ENCODE data around the gene PREPL.

Gene PREPL

GRCh38 chr2:44349506-44349905 is 11.8 kb downstream of the PREPL start:
- no peak overlapping the region for H3K4me3 ChIP-seq (replicated peaks; ENCODE audit: low read depth, low read length)
- no peak for TF ChIP-seq CTCF (IDR thresholded peaks at IDR 0.05; ENCODE audit: low read length, missing control alignments)
- DNase-seq (ENCODE audit: low read depth), result no peak

DNA sequence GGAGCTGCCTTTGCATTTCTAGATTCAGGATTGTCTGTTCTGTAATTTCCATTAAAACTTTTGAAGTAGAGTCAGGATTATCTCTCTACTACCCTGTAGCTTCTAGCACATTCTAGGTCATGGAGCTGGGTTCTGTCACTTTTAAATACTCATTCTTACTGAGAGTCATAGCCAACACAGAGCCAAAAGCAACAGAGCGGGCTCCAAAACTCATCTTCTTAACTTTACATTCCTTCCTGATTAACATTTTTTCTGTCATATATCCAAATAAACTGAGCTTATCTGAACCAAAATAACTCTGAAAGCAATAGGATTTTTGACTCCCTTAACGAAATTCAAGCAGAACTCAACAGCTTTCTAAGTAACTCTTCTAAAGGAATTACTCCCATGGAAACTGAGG is 12.9 kb downstream of the PREPL start:
- TF ChIP-seq CTCF (IDR thresholded peaks at IDR 0.05; ENCODE audit: low read length, missing control alignments), result no peak
- no peak overlapping the region for H3K4me3 ChIP-seq (replicated peaks; ENCODE audit: low read depth, low read length)
- DNase-seq (ENCODE audit: low read depth), result peak; percentile 60

DNA sequence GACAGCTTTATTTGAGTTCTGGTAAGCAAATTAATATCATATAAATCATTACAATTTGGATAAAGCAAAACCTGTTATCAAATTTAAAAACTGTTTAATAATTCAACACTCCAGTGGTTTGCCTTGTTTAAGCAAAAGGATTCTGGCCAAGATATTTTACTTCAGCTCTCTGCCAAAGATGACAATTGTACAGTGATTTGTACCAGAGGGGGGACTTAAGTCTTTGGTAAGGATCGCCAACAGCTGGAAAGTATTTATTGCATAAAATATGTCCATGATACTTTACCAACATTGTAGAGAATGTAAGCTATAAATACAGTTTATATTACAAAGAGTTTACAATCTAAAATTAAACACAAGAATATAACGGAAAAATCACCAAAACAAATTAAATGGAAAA is 13.8 kb downstream of the PREPL start:
- no peak for TF ChIP-seq CTCF (IDR thresholded peaks at IDR 0.05; ENCODE audit: low read length, missing control alignments)
- no peak for DNase-seq (ENCODE audit: low read depth)
- no peak overlapping the region for H3K4me3 ChIP-seq (replicated peaks; ENCODE audit: low read depth, low read length)

- DNase-seq (ENCODE audit: low read depth), result peak; percentile 47
- H3K4me3 ChIP-seq (replicated peaks; ENCODE audit: low read depth, low read length), result no peak overlapping the region
- peak; percentile 35 for TF ChIP-seq CTCF (IDR thresholded peaks at IDR 0.05; ENCODE audit: low read length, missing control alignments)
Observed at GRCh38 chr2:44342854-44343253, 18.4 kb downstream of the PREPL start.

DNA sequence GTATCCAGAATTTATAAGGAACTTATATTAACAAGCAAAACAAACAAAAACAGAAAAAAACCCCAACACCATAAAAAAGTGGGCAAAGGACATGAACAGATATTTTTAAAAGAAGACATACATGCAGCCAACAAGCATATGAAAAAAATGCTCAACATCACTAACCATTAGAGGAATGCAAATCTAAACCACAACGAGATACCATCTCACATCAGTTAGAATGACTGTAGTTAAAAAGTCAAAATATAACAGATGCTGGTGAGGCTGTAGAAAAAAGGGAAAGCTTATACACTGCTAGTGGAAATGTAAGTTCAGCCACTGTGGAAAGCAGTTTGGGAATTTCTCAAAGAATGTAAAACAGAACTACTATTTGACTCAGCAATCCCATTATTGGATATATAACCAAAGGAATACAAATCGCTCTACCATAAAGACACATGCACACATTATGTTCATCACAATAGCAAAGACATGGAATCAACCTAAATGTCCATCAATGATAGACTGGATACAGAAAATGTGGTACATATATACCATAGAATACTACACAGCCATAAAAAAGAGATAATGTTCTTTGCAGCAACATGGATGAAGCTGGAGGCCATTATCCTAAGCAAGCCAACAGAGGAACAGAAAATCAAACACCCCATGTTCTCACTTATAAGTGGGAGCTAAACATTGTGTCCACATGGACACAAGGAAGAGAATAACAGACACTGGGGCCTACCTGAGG is 25.3 kb downstream of the PREPL start:
- no peak overlapping the region for H3K4me3 ChIP-seq (replicated peaks; ENCODE audit: low read depth, low read length)
- no peak for TF ChIP-seq CTCF (IDR thresholded peaks at IDR 0.05; ENCODE audit: low read length, missing control alignments)
- peak; percentile 8 for DNase-seq (ENCODE audit: low read depth)

GRCh38 chr2:44333994-44334393 is 27.3 kb downstream of the PREPL start:
- H3K4me3 ChIP-seq (replicated peaks; ENCODE audit: low read depth, low read length), result no peak overlapping the region
- TF ChIP-seq CTCF (IDR thresholded peaks at IDR 0.05; ENCODE audit: low read length, missing control alignments), result no peak
- DNase-seq (ENCODE audit: low read depth), result no peak

- H3K4me3 ChIP-seq (replicated peaks; ENCODE audit: low read depth, low read length), result no peak overlapping the region
- no peak for TF ChIP-seq CTCF (IDR thresholded peaks at IDR 0.05; ENCODE audit: low read length, missing control alignments)
- DNase-seq (ENCODE audit: low read depth), result peak; percentile 80
Observed at GRCh38 chr2:44330801-44331200, 30.5 kb downstream of the PREPL start.

Data from fibroblast of pulmonary artery (primary cell).